Liver (tissue), 3 donors: Measurements from ENCODE around the gene UCN2.

Source experiments
- CTCF ChIP-seq: fragments of 150-350 bp; IDR thresholded peaks from 2 replicates; pipeline ENCODE4 v1.5.1; 2017; ENCODE audit warnings: improper control_type of control experiment, low read depth, low read length; ENCODE audit not compliant: missing input control
- EGR1 ChIP-seq, 2 donors: IDR thresholded peaks; 2 replicates each; pipeline ENCODE4 v1.6.1; 2016 to 2018; ENCODE audit warnings: antibody characterized with exemption in 2 of 2, low read depth in 2 of 2
- GABPA ChIP-seq, 2 donors: IDR thresholded peaks in 1 of 2; conservative IDR thresholded peaks in 1 of 2; 2 replicates each; pipeline ENCODE4 v1.6.1; 2016; ENCODE audit warnings: antibody characterized with exemption in 2 of 2, mild to moderate bottlenecking in 1 of 2, moderate library complexity in 1 of 2
- MAX ChIP-seq: IDR thresholded peaks from 2 replicates; pipeline ENCODE4 v1.6.1; 2016; ENCODE audit warnings: antibody characterized with exemption
- REST ChIP-seq: IDR thresholded peaks from 2 replicates; pipeline ENCODE4 v1.6.1; 2016; ENCODE audit warnings: antibody characterized with exemption, mild to moderate bottlenecking
- donor health status: healthy.
- donor health status: healthy.

GRCh38 chr3:48565186-48565585, 1.6 kb upstream of the UCN2 start:
- TF ChIP-seq CTCF (no peak), REST (no peak), EGR1 (IDR thresholded peaks at IDR 0.05; ENCODE audit: low read depth in 2 of 2) (no peak), GABPA (IDR thresholded peaks at IDR 0.05 in 1 of 2, conservative IDR thresholded peaks at IDR 0.05 in 1 of 2) (no peak), MAX (no peak)
